Embryonic facial prominence (tissue), 1 donor: ENCODE measurements around the gene IDI1.
"Not testable (repeated sequence)": the region's sequence is repeated elsewhere in the genome, so short reads cannot be mapped to it uniquely, and the experiment has no call there.

ENCODE experiments used
- DNase-seq: peaks from one replicate; pipeline ENCODE4 v3.0.0-alpha.2; 2016; ENCODE audit errors: extremely low spot score

The IDI1 gene

DNA sequence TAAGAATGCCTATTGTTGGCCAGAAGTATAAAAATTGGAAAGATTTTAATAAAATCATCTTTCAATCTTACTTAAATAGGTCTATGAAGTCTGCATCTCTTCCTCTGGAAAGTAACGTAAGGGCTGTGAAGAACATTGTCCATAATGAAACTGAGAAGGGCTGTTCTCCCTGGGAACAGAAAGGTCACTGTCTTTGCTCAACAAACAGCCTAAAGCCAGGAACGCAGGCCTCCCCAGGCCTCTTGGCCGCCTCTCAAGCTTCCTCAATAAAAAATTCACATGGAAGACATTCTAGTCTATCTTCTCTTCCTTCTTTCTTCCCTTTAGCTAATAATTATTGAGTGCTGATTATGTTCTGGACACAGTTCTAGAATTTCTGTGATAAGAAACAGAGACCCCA, 14.2 kb downstream of the IDI1 start:
- no peak for DNase-seq

DNA sequence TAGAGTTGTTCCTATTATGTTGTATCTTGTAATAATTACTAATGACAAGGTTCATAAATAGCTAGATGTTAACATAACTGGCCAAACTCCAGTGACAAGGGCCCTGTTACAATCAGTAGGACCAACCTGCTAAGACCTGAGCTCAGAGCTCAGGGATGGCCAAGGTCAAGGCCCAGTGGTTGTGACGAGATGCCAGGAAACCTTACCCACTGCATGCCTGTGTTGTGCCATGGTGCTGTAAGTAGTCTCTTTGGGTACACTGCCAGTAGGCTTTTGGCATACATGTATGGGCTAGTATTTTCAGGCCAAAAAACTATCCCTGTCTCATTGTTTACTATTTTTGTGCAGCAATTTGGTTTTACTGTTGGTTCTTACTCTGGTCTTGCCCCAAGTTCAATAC, 15.3 kb downstream of the IDI1 start:
- no peak for DNase-seq

DNA sequence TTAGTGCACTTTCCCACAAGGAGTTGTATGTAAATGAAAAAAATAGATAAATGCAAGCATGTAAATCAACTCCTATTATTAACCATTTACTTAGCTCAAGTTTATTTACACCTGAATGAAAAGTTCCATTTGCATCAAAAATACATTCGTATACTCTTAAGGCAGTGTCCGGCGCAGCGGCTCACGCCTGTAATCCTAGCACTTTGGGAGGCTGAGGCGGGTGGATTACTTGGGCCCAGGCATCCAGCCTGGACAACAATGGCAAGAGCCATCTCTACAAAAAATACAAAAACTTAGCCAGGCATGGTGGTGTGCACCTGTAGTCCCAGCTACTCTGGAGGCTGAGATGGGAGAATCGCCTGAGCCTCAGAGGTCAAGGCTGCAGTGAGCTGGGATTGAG, 19.1 kb downstream of the IDI1 start:
- DNase-seq: no peak

DNA sequence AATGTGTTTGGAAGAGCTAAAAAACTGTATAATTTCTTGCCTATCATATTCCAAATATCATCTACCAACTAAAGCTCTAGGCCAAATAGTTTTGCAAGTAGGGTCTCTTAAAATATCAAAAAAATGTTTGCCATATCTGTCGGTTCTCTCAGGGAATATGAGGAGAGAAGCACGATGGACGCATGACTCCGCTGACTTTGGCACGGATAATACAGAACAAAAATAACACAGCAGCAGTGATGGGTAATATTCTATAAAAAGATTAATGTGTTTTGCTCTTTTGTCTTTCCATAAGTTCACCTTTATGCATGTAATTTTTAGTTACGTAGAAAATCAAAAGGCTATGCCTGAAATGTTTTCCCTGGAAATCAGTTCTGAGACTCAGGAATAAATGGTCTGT, 22.3 kb downstream of the IDI1 start:
- no peak for DNase-seq

DNA sequence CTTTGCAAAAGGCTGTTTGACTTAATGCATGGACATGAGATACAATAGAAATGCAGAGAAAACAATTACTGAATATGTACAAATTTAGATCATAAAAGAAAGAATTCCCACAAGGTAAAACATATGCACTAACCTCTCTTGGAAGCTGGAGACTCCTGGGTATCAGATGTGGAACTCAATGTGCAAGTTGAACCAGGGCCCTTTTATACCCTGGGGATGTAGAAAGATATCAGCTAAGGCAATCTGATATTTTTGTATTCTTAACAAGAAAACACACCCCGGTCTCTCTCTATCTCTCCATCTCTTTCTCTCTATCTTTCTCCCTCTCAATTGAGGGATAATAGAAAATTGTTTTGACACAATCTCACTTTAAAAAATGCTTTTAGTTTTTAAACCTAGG, 23.2 kb downstream of the IDI1 start, which contains the start of gene IDI2:
Gene IDI2 (minus strand): TSS at position 177 of the 400 bp plus-strand sequence. CDS start 1,136 bp downstream, outside the sequence.
- no peak for DNase-seq

DNA sequence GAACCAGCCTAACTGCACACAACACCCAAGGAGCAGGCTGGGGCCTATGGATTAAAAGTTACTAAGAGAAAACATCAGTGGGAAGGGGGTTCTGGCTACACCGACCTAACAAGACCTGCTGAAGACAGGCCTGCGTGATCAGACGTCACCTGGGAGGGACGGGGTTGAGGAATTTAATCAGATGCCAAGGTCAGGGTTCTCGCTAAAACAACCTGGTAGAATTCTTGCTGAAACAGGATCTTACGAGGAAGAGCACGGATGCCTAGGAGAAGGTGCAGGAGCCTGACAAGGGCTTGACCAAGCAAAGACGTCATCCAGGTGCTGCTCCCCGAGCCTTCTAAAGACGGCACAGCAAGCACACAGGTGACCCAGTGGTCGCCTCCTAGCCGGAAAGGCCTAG, 24.8 kb downstream of the IDI1 start:
- DNase-seq: no peak

DNA sequence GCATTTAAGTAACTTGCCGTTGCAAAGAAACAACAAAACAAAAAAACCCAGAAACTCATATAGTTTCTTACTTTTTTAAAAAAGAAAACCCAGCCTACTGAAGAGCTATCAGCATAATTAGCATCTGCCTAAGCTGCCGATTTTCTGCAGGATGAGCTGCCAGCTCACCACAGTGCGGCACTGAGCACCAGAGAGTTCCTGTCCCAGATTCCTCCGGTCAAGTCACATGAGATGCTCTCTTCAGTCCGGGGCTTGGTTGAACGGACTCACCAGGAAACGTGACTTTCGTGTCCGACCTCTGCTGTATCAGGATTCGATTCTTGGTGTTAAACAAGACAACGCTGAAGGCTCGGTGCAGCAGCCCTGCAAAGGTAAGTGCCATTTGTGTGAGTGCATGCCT, 26.5 kb downstream of the IDI1 start:
- DNase-seq: no peak

DNA sequence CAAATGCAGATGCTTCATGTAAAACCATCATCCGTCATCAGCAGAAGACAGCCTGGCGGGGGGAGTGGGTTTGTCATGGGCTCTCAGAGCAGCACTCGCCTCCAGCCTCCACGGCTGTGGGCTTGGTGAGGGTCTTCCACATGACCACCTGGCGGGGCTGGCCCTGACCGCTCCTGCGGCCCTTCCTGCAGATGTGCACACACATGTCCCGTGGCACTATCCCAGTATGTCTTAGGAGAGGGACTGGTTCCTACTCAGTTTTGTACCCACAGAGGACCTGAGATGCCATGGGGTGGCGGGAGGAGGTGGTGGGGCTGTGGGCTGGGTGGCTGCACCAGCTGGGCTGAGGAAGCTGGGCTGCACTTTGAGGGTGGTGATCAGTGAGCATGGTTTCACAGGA, 28.0 kb downstream of the IDI1 start:
- DNase-seq: no peak

DNA sequence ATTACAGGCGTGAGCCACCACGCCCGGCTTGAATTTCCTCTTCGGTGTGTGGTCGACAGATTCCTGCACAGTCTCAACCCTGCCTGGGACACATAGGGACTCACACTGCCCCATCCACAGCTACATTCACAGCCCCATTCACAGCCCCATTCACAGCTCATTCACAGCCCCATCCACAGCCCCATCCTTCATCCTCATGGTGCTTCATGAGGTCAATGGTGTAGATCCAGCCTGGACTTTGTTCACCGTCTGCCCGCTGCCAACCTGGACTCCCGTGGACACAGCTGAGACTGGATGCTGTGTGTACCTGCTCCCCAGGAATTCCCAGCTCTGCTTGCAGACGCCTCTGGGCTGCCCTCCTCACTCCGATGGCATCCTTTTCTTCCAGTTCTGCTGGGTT, 28.5 kb downstream of the IDI1 start:
- DNase-seq: no peak

DNA sequence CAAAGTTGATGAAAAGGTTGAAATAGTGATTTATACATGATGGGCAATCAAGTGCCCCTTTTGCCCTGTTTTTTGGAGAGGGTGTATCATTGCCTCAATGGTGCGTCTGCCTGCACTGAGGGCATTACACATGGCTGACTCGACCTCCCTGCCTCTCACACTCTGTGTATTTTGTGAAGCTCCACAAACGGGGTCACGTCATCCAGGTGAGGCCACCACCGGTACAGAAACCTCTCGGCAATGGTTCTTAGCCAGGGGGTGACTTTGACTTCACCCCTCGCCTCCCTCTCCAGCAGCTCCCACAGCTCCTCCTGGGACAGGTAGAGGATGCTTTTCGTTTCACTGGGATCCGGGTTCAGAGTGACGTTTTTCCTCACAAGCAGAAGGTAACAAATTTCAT, 29.6 kb downstream of the IDI1 start:
- no peak for DNase-seq

DNA sequence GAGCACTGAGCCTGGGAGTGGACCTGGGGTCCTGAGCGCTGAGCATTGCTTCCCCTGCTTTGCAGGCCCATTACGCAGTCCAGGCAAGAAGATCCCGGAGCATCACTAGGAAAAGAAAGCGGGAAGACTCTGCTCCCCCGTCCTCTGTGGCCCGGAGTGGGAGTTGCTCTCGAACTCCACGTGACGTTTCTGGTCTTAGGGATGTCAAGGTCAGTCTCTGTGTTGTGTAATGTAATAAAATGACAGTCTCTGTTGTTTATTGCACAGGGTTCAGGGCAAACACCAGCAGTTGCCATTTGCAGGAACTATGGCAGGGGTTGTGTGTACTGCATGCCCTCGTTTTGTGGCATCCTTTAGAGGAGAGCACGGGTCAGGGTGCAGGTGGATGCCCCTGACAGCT, 33.2 kb downstream of the IDI1 start:
- no peak for DNase-seq

DNA sequence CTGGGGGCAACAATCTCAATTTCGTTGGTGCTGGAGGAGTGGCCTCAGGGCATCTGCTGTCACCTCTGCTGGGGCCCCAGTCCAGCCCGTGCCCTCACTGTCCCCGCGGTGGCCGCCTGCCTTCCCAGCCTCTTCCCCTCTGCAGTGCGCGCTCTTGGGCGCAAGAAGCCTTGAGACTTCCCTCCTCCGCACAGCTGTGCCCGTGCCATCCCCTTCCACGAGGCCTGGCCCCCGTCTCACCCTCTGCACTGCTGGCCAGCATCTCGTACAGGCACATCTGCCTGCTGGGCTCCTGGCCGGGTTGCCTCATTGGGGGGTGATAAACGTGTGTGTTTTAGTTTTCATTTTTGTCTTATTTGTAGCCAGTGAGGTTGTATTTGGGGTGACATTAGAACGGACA, 37.2 kb downstream of the IDI1 start:
- DNase-seq: no peak

DNA sequence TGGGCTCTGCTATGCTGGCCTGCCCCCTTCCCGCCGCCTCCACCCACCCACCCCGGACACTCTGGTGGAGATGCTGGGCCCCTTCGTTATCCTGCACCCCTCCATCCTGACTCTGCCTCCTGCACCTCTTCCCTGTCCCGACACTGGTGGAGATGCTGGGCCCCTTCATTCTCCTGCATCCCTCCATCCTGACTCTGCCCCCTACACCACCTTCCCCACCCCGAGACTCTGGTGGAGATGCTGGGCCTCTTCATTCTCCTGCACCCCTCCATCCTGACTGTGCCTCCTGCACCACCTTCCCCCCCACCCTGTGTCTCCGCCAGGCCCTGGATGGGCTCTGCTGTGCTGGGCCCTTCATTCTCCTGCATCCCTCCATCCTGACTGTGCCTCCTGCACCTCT, 38.2 kb downstream of the IDI1 start:
- DNase-seq: no peak

DNA sequence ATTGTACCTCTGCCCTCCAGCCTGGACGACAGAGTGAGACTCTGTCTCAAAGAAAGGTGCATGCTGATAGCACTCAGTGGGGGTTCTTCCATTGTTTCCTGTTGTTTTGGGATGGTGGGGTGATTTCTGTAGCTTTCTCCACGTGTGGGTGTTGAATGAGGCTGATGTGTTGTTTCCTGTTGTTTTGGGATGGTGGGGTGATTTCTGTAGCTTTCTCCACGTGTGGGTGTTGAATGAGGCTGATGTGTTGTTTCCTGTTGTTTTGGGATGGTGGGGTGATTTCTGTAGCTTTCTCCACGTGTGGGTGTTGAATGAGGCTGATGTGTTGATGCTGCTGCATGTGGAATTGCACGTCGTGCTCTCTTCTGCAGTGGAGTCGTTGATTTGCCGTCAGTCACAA, 39.0 kb downstream of the IDI1 start:
- not testable (repeated sequence) for DNase-seq

DNA sequence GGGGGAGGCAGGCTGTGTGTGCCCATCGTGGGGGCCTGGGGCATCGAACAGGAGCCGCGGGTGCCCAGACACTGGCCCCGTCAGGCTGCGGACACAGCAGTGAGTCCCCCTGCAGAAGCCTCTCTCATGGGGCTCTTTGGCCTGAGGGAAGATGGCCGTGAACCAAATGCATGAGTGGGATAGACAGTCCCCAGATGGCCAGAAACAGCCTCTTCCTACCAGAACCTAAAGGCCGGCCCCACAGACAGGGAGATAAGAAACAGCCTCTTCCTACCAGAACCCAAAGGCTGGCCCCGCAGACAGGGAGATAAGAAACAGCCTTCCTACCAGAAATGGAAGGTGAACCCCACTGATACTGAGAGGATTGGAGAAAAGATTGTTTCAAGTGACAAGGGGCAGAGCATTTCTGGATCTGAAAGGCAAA, 39.8 kb downstream of the IDI1 start:
- no peak for DNase-seq

DNA sequence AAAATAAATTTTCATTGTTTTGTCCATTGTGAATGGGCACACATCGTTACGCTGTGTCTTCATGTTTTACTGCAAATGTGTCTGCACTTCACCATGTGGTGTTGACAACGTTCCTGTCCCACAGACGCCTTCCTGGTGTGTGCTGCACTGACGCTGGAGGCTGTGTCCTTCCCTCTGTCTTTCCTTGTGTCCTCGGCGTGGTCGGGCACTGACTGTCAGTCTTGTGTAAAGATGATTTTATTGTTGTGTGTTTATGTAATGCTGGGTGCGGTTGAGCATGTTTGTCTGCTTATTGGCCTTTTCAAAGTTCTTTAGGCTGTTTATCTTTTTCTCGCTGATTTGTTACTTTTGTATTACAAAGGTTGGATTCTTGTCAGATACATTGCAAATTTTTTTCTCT, 41.3 kb downstream of the IDI1 start:
- no peak for DNase-seq

DNA sequence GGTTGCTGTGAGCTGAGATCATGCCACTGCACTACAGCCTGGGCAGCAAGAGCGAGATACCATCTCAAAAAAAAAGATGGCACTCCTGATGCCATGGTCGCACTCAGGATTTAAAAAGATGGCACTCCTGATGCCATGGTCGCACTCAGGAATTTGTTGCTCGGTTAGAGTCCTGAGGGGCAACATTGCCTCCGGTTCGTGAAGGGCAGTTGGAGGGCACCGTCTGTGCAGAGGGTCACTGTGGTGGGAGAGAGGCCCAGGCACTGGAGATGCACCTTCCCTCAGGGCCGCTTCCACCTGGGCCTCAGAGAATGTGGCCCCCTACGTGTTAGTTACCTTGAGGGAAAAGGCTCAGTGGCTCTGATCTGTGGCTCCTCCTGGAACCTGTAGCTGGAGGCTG, 42.3 kb downstream of the IDI1 start:
- no peak for DNase-seq

DNA sequence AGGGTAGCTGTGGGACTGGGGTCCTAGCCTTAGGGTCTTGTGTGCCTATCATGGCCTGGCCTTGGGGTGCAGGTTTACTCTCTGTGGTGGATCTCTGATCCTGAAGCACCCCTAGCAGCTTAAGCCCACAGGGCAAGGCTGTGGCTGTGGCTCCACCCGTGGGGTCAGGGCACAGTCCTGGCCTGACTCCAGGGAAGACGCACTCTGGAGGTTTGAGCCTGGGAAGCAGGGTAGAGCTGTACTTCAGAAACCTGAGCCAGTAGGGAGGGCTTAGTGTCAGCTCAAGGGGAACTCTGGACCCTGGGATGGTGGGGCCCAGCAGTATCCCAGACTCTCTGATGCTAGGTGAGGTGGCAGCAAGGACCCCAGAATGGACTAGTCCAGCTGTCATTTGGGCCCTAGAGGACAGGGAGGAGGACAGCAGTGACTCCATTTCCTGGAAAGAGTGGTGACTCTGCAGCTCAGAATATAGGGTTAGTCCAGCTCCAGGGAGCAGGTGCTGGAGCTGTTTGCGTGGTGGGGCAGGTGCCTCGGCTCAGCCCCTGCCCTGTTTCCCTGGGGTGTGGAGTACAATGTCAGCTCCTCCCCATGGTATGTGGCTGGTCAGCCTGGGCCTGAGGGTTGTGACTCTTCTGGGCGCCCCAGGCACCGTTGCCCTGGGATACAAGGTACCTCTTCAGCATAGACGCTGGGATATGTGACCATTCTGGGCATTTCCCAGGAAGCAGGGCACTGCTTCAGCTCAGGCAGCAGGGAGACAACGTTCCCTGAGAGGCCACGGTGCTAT, 44.8 kb downstream of the IDI1 start:
- DNase-seq: no peak

DNA sequence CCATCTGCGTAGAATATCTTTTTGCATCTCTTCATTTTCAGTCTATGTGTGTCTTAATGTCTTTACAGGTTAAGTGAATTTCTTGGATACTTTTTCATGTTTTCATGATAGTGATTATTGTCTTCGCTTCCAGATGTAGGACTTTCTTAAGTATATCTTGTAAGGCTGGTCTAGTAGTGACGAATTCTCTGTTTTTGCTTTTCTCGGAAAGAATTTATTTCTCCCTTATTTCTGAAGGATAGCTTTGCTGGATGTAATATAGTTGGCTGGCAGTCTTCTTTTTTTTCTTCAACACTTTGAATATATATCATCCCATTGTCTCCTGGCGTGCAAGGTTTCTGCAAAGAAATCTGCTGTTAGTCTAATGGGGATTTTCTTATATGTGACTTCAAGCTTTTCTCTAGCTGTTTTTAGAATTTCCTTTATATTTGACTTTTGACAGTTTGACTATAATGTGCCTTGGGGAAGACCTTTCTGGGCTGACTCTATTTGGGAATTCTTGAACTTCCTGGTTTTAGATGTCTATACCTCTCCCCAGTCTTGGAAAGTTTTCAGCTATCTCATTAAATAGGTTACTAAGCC, 46.4 kb downstream of the IDI1 start:
- DNase-seq: no peak

DNA sequence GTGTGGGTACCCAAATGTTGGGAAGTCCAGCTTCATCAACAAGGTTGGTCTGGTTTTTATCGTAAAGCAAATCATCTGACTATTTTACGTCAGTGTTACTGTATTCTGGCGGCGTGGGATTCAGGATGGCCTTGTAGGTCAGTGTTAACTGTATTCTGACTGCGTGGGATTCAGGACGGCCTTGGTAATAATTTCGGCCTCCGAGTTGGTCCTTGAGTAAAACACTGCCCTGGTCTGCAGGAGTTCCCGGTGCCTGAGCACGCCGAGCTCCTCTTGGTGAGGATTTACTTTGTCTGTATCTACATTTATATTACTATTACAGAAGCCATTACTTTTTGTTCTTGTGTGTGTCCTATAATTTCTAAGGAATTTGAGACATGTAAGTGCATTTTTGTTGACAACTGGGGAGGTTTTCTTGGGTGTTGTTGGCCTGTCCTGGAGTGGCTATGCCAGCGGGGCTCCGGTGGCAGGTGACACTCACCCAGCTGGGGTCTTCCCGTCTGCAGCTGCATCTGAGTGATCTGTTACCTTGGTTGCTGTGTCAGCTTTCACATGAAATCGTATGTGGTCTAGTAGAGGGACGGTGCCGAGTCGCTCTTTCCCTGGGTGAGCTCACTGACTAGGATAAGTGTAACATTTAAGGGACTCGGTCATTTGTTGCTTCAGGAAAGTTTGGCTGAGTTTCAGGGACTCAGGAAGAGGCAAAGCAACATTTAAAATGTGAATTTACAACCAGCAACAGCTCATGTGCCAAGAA, 51.5 kb downstream of the IDI1 start:
- no peak for DNase-seq

DNA sequence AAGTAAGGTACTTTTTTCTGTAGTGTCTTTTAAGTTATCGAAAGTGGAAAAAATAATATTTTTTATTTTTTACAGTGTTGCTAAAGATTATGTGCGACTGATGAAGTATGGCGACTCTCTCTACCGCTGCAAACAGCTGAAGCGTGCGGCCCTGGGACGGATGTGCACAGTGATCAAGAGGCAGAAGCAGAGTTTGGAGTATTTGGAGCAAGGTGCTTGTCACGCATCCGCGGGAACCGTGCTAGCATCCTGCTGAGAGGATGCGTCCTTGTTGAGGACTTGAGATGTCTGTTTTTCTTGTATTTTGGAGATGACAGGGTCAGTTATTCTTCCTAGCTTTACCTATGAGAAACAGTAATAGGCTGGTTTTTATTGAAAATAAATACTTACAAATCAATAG, 52.9 kb downstream of the IDI1 start:
- no peak for DNase-seq

DNA sequence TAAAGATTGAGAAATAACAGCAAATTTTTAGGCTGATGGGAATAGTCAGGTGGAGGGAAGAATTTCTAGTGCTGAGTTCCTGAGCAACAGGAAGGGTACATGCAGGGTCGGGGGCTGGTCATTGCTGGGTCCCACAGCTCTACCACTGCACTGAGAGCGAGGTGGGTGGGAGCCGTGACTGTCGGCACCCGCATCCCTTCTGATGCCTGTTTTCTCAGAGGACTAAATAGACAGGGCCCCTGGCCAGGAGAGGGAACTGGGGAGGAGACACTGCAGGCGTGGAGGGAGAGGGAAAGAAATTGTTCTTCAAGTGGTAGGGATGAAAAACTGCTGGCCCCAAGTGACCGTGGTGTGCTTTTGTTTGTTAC, 53.4 kb downstream of the IDI1 start:
- no peak for DNase-seq
